Measurements from ENCODE around the gene RANBP17. TPM values are rescaled to one million over a fixed set of nuclear protein-coding genes. Genes with fewer than 3 reads are reported as not detected.

RANBP17 gene
- total and polyA plus RNA-seq, 2 of the 4 experiments (the other 2 are of a cell fraction), result 8.2 to 29.0 TPM

DNA sequence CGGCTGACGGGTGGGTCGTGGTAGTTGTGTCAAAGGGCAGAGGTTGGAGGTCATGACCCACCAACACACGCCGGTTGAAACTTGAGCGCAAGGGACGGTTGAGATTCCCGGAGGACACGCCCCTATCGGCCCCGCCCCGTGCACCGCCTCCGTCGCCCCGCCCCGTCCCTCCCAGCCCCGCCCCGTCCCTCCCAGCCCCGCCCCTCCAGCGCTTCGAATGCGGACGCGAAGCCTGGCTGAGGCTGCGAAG lies 226 bp upstream of the RANBP17 start:
- H3K4ac ChIP-seq (ENCODE audit: low read depth, low read length), result no peak overlapping the region
- CTCF ChIA-PET, result no interaction called here
- H2BK120ac ChIP-seq (ENCODE audit: low read depth, low read length), result no peak overlapping the region
- no peak overlapping the region for H3K23ac ChIP-seq (ENCODE audit: low read depth, low read length)
- peaks cover 7% of the 10 kb centered on the region for H3K4me1 ChIP-seq (ENCODE audit: control insufficient read depth, insufficient read depth, low read length)
- H3K14ac ChIP-seq (replicated peaks; ENCODE audit: low read depth, low read length), result no peak overlapping the region
- no peak overlapping the region for H4K91ac ChIP-seq (ENCODE audit: insufficient read depth, low read depth, low read length)
- no peak overlapping the region for H3K27ac ChIP-seq (ENCODE audit: insufficient read depth, low read length)
- POLR2A ChIA-PET (ENCODE audit: unreplicated experiment), result no interaction called here
- H2AK9ac ChIP-seq (replicated peaks; ENCODE audit: low read depth, low read length, poor library complexity), result peak overlapping the region; percentile 56
- ATAC-seq (ENCODE audit: low read depth), result no peak
- H2BK15ac ChIP-seq (ENCODE audit: low read depth, low read length), result no peak overlapping the region
- H3K56ac ChIP-seq (ENCODE audit: extremely low read depth, insufficient read depth, low read length), result no peak overlapping the region
- TF ChIP-seq SMC3 (IDR thresholded peaks at IDR 0.05; ENCODE audit: low read depth, low read length) (no peak), RAD21 (IDR thresholded peaks at IDR 0.05; ENCODE audit: low read length) (no peak), FOS (IDR thresholded peaks at IDR 0.05; ENCODE audit: low read depth, low read length) (no peak), MAFK (IDR thresholded peaks at IDR 0.05; ENCODE audit: low read depth, low read length) (no peak), POLR2A (IDR thresholded peaks at IDR 0.05; ENCODE audit: low read depth, low read length) (no peak), RCOR1 (IDR thresholded peaks at IDR 0.05; ENCODE audit: insufficient replicate concordance, low read length) (no peak), NFE2L2 (IDR thresholded peaks at IDR 0.05; ENCODE audit: low read depth, low read length) (no peak), MXI1 (IDR thresholded peaks at IDR 0.05; ENCODE audit: borderline replicate concordance, low read depth, low read length) (no peak), CEBPB (IDR thresholded peaks at IDR 0.05; ENCODE audit: low read depth, low read length) (no peak), BHLHE40 (IDR thresholded peaks at IDR 0.05; ENCODE audit: low read depth, low read length) (no peak), CHD1 (IDR thresholded peaks at IDR 0.05; ENCODE audit: low read depth, low read length) (no peak), CTCF (conservative IDR thresholded peaks at IDR 0.05; ENCODE audit: low read depth, low read length) (no peak)
- TF ChIP-seq, protein P1, sequence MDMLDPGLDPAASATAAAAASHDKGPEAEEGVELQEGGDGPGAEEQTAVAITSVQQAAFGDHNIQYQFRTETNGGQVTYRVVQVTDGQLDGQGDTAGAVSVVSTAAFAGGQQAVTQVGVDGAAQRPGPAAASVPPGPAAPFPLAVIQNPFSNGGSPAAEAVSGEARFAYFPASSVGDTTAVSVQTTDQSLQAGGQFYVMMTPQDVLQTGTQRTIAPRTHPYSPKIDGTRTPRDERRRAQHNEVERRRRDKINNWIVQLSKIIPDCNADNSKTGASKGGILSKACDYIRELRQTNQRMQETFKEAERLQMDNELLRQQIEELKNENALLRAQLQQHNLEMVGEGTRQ (IDR thresholded peaks at IDR 0.05; ENCODE audit: low read depth, low read length), result no peak
- H3K36me3 ChIP-seq (ENCODE audit: control insufficient read depth, insufficient read depth, low read length), result no peaks in the 10 kb centered on the region
- peak overlapping the region in 1 of 2 experiments; percentile 46; a peak in 1 of 4 replicates for H4K8ac ChIP-seq (ENCODE audit: low read depth in 2 of 2, low read length in 2 of 2)
- WGBS, 2 experiments (ENCODE audit: extremely low coverage in 2 of 2, insufficient read length in 1 of 2), result no CpG with 5 or more reads among the region's 26 CpGs
- peak overlapping the region; percentile 93 for H2AFZ ChIP-seq (replicated peaks; ENCODE audit: low read length, poor library complexity)
- no peak overlapping the region for H3K9ac ChIP-seq (ENCODE audit: low read depth, low read length)
- DNase-seq, result no peak
- H2BK5ac ChIP-seq (ENCODE audit: low read depth, low read length, poor library complexity, severe bottlenecking), result no peak overlapping the region
- in situ Hi-C loops (cut with MboI; ENCODE audit: low sequenced_read_pairs) (no loop called here), dilution Hi-C loops (cut with HindIII; ENCODE audit: low sequenced_read_pairs, unreplicated experiment) (no loop called here), intact Hi-C loops (cut with micrococcal nuclease) (no loop called here)
- peaks cover 13 to 30% of the 10 kb centered on the region in 2 experiments for H3K79me1 ChIP-seq (ENCODE audit: low read depth in 1 of 2, low read length in 2 of 2)
- no peaks in the 10 kb centered on the region for H3K27me3 ChIP-seq (ENCODE audit: control insufficient read depth, insufficient read depth, low read length)
- no peaks in the 10 kb centered on the region for H4K20me1 ChIP-seq (ENCODE audit: insufficient read depth, low read length)
- H4K5ac ChIP-seq (ENCODE audit: low read depth, low read length), result no peak overlapping the region
- H2AK5ac ChIP-seq (ENCODE audit: low read depth, low read length), result no peak overlapping the region
- H3K4me3 ChIP-seq (ENCODE audit: insufficient read depth, low read depth, low read length), result peak overlapping the region; percentile 93; the same call in 1 of the 2 replicates
- no peak overlapping the region for H3K4me2 ChIP-seq (ENCODE audit: low read depth, low read length)
- no peak overlapping the region for H2BK20ac ChIP-seq (ENCODE audit: low read depth, low read length)
- no peak overlapping the region for H3K18ac ChIP-seq (ENCODE audit: low read depth, low read length)
- H3K9me3 ChIP-seq (ENCODE audit: control insufficient read depth, insufficient read depth, low read length), result peaks cover 11% of the 10 kb centered on the region
- BruUV-seq (replicated peaks), result no TSS peak
- H3K9me1 ChIP-seq (ENCODE audit: insufficient read depth, low read length), result peaks cover 4% of the 10 kb centered on the region; the same call in 1 of the 2 replicates

All from IMR-90 (cell line).